Myocyte (in vitro differentiated cells): ENCODE results near the gene ADAMTSL5. TPM values are rescaled to one million over a fixed set of nuclear protein-coding genes. Genes with fewer than 3 reads are reported as not detected.

ENCODE experiments used
- DNase-seq: peaks from one replicate; pipeline ENCODE4 v3.0.0-alpha.2; 2012; ENCODE audit warnings: low read depth
- total RNA-seq: library from RNA; depleted of rRNA; stranded (reverse); fragments of >200 nt; gene quantifications from 2 replicates; pipeline ENCODE4 v1.2.3, GENCODE V29; 2014

ADAMTSL5 gene
- total RNA-seq, 1 donor from 2014 or later: 9.8 TPM

GRCh38 chr19:1468274-1468820 lies 44.5 kb downstream of the ADAMTSL5 start:
- no peak for DNase-seq

GRCh38 chr19:1467490-1468273 lies 45.1 kb downstream of the ADAMTSL5 start:
- DNase-seq: no peak

GRCh38 chr19:1467215-1467489 lies 45.7 kb downstream of the ADAMTSL5 start:
- no peak for DNase-seq

- no peak for DNase-seq
Observed at GRCh38 chr19:1466461-1467214, 46.2 kb downstream of the ADAMTSL5 start.

- no peak for DNase-seq
Observed at GRCh38 chr19:1466018-1466460, 46.8 kb downstream of the ADAMTSL5 start.

GRCh38 chr19:1465191-1466016 lies 47.4 kb downstream of the ADAMTSL5 start:
- DNase-seq: no peak

GRCh38 chr19:1461862-1462261 lies 51.0 kb downstream of the ADAMTSL5 start:
- no peak for DNase-seq

GRCh38 chr19:1460033-1460995 lies 52.5 kb downstream of the ADAMTSL5 start:
- no peak for DNase-seq

- no peak for DNase-seq
Observed at GRCh38 chr19:1459479-1459878, 53.3 kb downstream of the ADAMTSL5 start.

- DNase-seq: no peak
Observed at GRCh38 chr19:1457892-1458291, 54.9 kb downstream of the ADAMTSL5 start.

GRCh38 chr19:1457031-1457739 lies 55.6 kb downstream of the ADAMTSL5 start:
- DNase-seq: no peak

- DNase-seq: no peak
Observed at GRCh38 chr19:1456121-1456900, 56.5 kb downstream of the ADAMTSL5 start.

- DNase-seq: no peak
Observed at GRCh38 chr19:1455336-1456120, 57.3 kb downstream of the ADAMTSL5 start.

Other genes with a start within 250 kb of the ADAMTSL5 start
- gene CIRBP, start 243.7 kb downstream of the ADAMTSL5 start, total RNA-seq: 441 and 497 TPM in 2 replicates
- 33.8 and 55.3 TPM in 2 replicates for gene FAM174C, start 237.5 kb downstream of the ADAMTSL5 start, total RNA-seq
- not detected in 2 replicates for gene EFNA2, start 227.1 kb downstream of the ADAMTSL5 start, total RNA-seq
- 104 and 124 TPM in 2 replicates for gene NDUFS7, start 129.1 kb downstream of the ADAMTSL5 start, total RNA-seq
- gene GAMT, start 111.5 kb downstream of the ADAMTSL5 start, total RNA-seq: 147 and 191 TPM in 2 replicates
- 48.2 and 61.5 TPM in 2 replicates for gene DAZAP1, start 105.4 kb downstream of the ADAMTSL5 start, total RNA-seq
- gene RPS15, start 74.6 kb downstream of the ADAMTSL5 start, total RNA-seq: 1,600 and 2,923 TPM in 2 replicates
- 0.53 and 1.9 TPM in 2 replicates for gene APC2, start 62.9 kb downstream of the ADAMTSL5 start, total RNA-seq
- gene C19orf25, start 33.8 kb downstream of the ADAMTSL5 start, total RNA-seq: 37.6 and 53.1 TPM in 2 replicates
- gene PCSK4, start 22.7 kb downstream of the ADAMTSL5 start, total RNA-seq: 7.1 and 8.5 TPM in 2 replicates
- gene REEP6, start 21.8 kb downstream of the ADAMTSL5 start, total RNA-seq: 4.3 and 7.4 TPM in 2 replicates
- gene PLK5, start 11.1 kb upstream of the ADAMTSL5 start, total RNA-seq: not detected in 2 replicates
- 44.0 and 45.3 TPM in 2 replicates for gene MEX3D, start 55.3 kb upstream of the ADAMTSL5 start, total RNA-seq
- 186 and 193 TPM in 2 replicates for gene MBD3, start 79.8 kb upstream of the ADAMTSL5 start, total RNA-seq
- gene UQCR11, start 92.4 kb upstream of the ADAMTSL5 start, total RNA-seq: 70.9 and 73.3 TPM in 2 replicates
- 124 and 141 TPM in 2 replicates for gene TCF3, start 139.6 kb upstream of the ADAMTSL5 start, total RNA-seq
- not detected in 2 replicates for gene ONECUT3, start 240.5 kb upstream of the ADAMTSL5 start, total RNA-seq